ENCODE data around the gene TRIM29. TPM values are rescaled to one million over a fixed set of nuclear protein-coding genes. Genes with fewer than 3 reads are reported as not detected.

The TRIM29 gene
- total and polyA plus RNA-seq, 3 experiments from 2014 or later = not detected

DNA sequence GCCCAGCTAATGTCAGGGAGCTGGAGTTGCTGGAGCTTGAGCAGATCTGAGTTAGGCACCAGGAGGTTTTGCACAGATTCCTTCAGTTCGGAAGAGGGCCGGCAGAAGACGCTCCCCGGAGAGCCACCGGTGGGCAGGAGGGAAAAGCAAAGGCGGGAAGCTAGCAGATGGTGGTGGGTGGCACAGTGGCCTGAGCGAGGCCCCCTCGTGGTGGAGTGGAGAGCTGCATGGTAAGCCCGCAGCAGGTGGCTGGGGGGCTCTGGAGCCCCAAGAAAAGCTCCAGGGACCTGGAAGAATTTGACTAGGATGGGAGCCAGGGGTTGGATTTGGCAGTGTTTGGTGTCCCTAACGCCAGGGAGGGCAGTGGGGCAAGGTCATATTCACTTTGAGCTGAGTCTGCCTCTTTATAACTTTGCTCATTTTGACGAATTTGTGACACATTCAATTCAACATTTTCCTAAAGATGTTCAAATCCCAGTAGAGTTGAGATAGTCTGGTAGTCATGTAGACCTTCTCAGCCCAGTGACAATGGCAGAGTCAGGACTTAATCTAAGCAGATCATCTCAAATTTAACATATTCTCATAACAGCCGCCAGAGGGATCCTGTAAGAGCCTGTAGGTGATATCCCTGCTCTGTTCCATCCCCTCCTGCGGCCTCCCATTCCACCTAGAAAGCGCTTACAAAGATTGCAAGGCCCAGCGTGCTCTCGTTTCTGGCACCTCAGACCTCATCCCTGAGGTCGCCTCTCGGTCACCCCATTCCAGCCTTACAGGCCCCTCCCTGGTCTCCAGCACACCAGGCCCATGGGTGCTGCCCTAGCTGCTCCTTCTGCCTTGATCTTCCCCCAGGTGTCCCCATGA is 57.9 kb downstream of the TRIM29 start:
- peak in 2 of 5 donors; percentile 12 to 33 for DNase-seq
- Mint-ChIP-seq H3K36me3 (peaks cover 0 to 2% (median 0%) of the 10 kb centered on the region in 3 donors), H3K27me3 (peaks cover 3 to 16% of the 10 kb centered on the region in 2 donors), H3K9me3 (peaks cover 0 to 11% (median 0%) of the 10 kb centered on the region in 5 donors), H3K4me3 (no peak overlapping the region), H3K27ac (peak overlapping the region in 1 of 8 donors; percentile 4), H3K4me1 (peaks cover 0 to 13% (median 5%) of the 10 kb centered on the region in 3 donors)
- Histone ChIP-seq H3K4me1 (ENCODE audit: insufficient read depth, low read length) (no peaks in the 10 kb centered on the region), H3K36me3 (ENCODE audit: insufficient read depth, low read length) (no peaks in the 10 kb centered on the region), H3K27ac (ENCODE audit: low read depth, low read length) (no peak overlapping the region), H3K9me3 (ENCODE audit: low read length) (no peaks in the 10 kb centered on the region), H3K4me3 (ENCODE audit: low read length) (no peak overlapping the region), H3K27me3 (ENCODE audit: insufficient read depth, low read length, poor library complexity, severe bottlenecking) (no peaks in the 10 kb centered on the region)
- ChIA-PET POLR2A (no interaction called here), CTCF (interaction anchor here (0.8 to 1.3 kb wide), 5 partner anchors 9 to 438 kb away, joined by 3 to 4 read pairs (median 3); no protein-coding TSS in a partner anchor)

DNA sequence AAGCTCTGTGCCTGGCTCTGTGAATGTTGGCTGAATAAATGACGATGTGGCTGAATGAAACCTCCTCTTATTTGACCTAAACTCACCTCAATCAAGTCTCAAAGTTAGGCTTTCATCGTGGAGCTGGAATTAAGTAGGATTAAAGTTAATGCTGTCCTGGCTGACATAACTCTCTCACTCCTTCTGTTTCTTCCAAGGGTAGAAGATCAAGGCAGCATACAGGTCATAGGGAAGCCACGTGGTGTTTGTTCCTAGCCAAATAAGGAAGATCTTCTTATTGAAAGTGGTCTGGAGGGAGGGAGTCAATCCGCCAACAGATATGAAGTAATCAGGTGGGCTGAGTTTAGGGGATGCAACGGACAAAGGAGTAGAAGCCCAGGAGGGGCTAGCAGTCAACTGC is 59.5 kb downstream of the TRIM29 start:
- H3K27me3 Mint-ChIP-seq = peaks cover 4 to 20% of the 10 kb centered on the region in 2 donors
- Histone ChIP-seq H3K27ac (ENCODE audit: low read depth, low read length) (no peak overlapping the region), H3K4me3 (ENCODE audit: low read length) (no peak overlapping the region), H3K27me3 (ENCODE audit: insufficient read depth, low read length, poor library complexity, severe bottlenecking) (no peaks in the 10 kb centered on the region), H3K36me3 (ENCODE audit: insufficient read depth, low read length) (no peaks in the 10 kb centered on the region), H3K9me3 (ENCODE audit: low read length) (no peaks in the 10 kb centered on the region), H3K4me1 (ENCODE audit: insufficient read depth, low read length) (no peaks in the 10 kb centered on the region)
- DNase-seq = no peak
- H3K4me3 Mint-ChIP-seq = no peak overlapping the region
- peaks cover 0 to 13% (median 5%) of the 10 kb centered on the region in 3 donors for H3K4me1 Mint-ChIP-seq
- no peak overlapping the region for H3K27ac Mint-ChIP-seq
- ChIA-PET CTCF (no interaction called here), POLR2A (no interaction called here)
- peaks cover 0 to 11% (median 0%) of the 10 kb centered on the region in 5 donors for H3K9me3 Mint-ChIP-seq
- H3K36me3 Mint-ChIP-seq = peaks cover 0 to 2% (median 0%) of the 10 kb centered on the region in 3 donors

DNA sequence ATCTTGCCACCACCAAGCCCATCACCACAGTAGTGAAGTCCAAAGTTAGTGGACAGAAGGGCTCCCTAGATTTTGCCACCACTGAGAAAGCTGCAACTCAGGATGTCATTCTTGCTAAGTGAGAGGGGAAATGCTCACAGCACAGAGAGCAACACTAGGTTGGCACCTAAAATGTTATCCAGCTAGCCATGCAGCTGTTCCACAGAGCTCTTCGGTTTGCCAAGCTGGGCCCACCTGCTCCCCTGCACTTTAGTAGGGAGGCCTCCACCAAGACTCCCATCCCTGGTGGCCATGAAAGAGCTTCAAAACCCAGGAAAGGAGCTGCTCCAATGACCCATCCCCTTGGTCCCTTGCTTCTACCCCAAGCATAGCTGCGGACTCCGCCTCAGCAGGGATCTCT is 63.8 kb downstream of the TRIM29 start:
- CTCF ChIA-PET = interaction anchor here (1.2 kb wide), 2 partner anchors 10 to 334 kb away, joined by 3 read pairs; no protein-coding TSS in a partner anchor
- H3K36me3 Mint-ChIP-seq = no peaks in the 10 kb centered on the region
- DNase-seq = peak in 1 of 5 donors; percentile 6
- no peak overlapping the region for H3K4me3 Mint-ChIP-seq
- H3K27me3 Mint-ChIP-seq = peaks cover 4 to 23% of the 10 kb centered on the region in 2 donors
- no peak overlapping the region for H3K27ac ChIP-seq (ENCODE audit: low read depth, low read length)
- H3K36me3 ChIP-seq (ENCODE audit: insufficient read depth, low read length) = no peaks in the 10 kb centered on the region
- peak overlapping the region in 1 of 8 donors; percentile 68 for H3K27ac Mint-ChIP-seq
- peaks cover 0 to 6% (median under 1%) of the 10 kb centered on the region in 3 donors for H3K4me1 Mint-ChIP-seq
- no peak overlapping the region for H3K4me3 ChIP-seq (ENCODE audit: low read length)
- H3K9me3 Mint-ChIP-seq = no peaks in the 10 kb centered on the region
- POLR2A ChIA-PET = no interaction called here
- H3K9me3 ChIP-seq (ENCODE audit: low read length) = no peaks in the 10 kb centered on the region
- no peaks in the 10 kb centered on the region for H3K4me1 ChIP-seq (ENCODE audit: insufficient read depth, low read length)
- no peaks in the 10 kb centered on the region for H3K27me3 ChIP-seq (ENCODE audit: insufficient read depth, low read length, poor library complexity, severe bottlenecking)

DNA sequence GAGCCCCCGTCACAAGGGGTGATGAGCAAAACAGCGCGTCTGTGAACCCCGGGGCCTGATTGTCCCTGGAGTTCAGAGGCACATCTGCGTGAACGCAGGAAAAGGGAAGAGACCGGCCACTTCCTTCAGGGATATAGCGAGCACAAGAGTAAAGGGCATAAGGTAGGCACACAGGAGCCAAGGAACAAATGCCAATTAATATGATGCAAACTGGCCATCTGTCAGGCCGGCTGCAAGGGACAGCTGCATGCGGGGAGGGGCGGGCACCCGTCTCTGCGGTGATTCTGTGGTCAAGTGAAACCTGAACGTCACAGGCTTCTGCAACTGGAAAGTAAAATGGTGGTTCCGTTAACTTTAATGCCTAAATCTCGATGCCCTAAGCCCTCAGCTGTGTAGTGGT is 64.7 kb downstream of the TRIM29 start:
- Mint-ChIP-seq H3K36me3 (no peaks in the 10 kb centered on the region), H3K4me3 (no peak overlapping the region), H3K27me3 (peaks cover 4 to 26% of the 10 kb centered on the region in 2 donors), H3K4me1 (peaks cover 0 to 3% (median 0%) of the 10 kb centered on the region in 3 donors), H3K27ac (no peak overlapping the region), H3K9me3 (no peaks in the 10 kb centered on the region)
- no peaks in the 10 kb centered on the region for H3K4me1 ChIP-seq (ENCODE audit: insufficient read depth, low read length)
- ChIA-PET CTCF (interaction anchor here (1.2 kb wide), 1 partner anchor 9 kb away, joined by 3 read pairs; no protein-coding TSS in a partner anchor), POLR2A (no interaction called here)
- no peaks in the 10 kb centered on the region for H3K27me3 ChIP-seq (ENCODE audit: insufficient read depth, low read length, poor library complexity, severe bottlenecking)
- DNase-seq = peak in 1 of 5 donors; percentile 22
- no peak overlapping the region for H3K27ac ChIP-seq (ENCODE audit: low read depth, low read length)
- no peaks in the 10 kb centered on the region for H3K36me3 ChIP-seq (ENCODE audit: insufficient read depth, low read length)
- H3K9me3 ChIP-seq (ENCODE audit: low read length) = no peaks in the 10 kb centered on the region
- no peak overlapping the region for H3K4me3 ChIP-seq (ENCODE audit: low read length)

DNA sequence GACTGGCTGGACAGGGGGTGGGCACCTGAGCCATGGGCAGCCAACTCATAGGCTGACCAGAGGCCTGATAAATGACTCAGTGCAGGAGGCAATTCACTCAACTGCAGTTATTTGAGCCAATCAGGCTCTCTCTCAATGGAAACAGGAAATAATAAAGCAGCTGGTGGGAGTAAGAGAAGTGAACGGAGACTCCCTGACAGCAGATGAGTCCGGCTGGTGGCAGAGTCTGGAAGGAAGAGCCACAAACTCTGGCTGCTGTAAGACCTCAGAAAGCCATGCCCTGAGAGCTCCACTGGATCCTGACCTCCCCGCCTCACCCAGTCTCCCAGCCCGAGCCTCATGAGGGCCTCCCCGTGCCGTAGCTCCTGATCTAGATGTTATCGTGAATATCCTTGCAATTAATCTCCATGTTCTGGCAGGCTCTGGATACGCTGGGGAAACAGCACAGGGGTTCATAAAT is 69.8 kb downstream of the TRIM29 start:
- ChIA-PET POLR2A (no interaction called here), CTCF (interaction anchor here (1.3 kb wide), 1 partner anchor 11 kb away, joined by 3 read pairs; no protein-coding TSS in a partner anchor)
- Mint-ChIP-seq H3K36me3 (no peaks in the 10 kb centered on the region), H3K4me3 (no peak overlapping the region), H3K27ac (no peak overlapping the region), H3K9me3 (no peaks in the 10 kb centered on the region), H3K27me3 (peaks cover 10 to 44% of the 10 kb centered on the region in 2 donors), H3K4me1 (no peaks in the 10 kb centered on the region)
- no peaks in the 10 kb centered on the region for H3K36me3 ChIP-seq (ENCODE audit: insufficient read depth, low read length)
- DNase-seq = peak in 1 of 5 donors; percentile 19
- no peak overlapping the region for H3K27ac ChIP-seq (ENCODE audit: low read depth, low read length)
- no peak overlapping the region for H3K4me3 ChIP-seq (ENCODE audit: low read length)
- no peaks in the 10 kb centered on the region for H3K27me3 ChIP-seq (ENCODE audit: insufficient read depth, low read length, poor library complexity, severe bottlenecking)
- no peaks in the 10 kb centered on the region for H3K9me3 ChIP-seq (ENCODE audit: low read length)
- H3K4me1 ChIP-seq (ENCODE audit: insufficient read depth, low read length) = no peaks in the 10 kb centered on the region

DNA sequence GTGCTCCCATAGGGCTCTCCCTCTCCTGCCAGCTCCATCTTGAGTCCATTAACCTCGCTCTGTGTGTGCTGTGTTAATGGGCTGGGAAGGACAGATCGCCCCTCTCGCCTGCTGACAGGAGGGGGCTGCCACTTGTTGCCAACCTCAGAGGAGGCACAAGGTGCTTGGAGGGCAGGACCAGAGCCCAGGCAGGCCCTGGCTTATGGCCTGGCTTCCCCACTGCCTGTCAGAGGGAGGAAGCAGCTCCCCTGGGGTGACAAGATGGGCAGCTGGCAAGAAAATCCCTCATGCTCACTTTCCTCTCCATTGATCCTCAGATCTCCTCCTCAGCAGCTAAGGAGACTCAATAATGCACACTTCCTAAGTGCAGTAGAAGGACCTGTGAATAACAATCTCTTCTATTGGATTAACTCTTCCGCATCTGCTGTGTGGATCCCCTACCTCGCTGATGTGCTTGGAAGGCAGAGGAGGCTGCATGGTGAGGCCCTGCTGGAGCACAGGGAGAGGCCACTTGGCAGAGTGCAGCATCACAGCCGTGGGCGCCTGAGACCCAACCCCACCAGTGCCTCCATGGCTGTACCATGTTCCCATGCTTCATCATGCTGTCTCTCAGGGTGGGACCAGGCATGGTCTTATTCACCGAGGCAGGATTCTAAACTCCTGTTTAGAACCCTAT is 70.3 kb downstream of the TRIM29 start:
- Mint-ChIP-seq H3K27ac (no peak overlapping the region), H3K4me1 (no peaks in the 10 kb centered on the region), H3K36me3 (no peaks in the 10 kb centered on the region)

DNA sequence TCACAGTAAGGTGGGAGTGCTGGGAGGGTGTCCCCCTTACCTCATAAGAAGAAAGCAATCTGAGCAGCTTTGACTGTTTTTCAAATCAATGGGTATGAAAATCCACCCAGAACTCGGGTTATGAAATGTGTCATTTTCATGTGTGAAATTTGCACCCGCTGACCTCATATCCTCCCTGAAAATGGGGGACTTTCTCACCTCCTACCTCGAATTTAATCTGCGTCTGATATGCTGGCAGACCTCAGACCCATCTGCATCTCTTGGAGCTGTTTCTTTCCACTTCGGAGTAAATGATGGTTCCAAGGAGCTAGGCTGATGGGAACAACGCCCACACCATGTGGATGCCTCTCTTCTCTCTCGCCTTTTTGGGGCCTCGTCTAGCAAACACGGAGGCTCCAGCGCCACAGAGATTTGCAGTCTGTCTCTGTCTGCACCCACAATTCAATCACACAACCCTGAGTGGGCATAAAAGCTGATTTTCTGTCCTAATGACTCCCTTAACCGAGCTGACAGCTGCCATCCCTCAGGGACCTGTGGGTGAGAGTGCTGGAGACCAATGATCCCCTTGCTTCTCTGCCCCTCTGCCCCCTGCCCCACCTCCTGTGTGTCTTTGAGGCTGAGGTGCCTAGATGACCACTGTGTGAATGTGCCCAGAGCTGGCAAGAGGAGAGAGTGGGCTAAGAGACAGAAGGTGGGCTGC is 71.0 kb downstream of the TRIM29 start:
- H3K4me1 ChIP-seq (ENCODE audit: insufficient read depth, low read length) = no peaks in the 10 kb centered on the region
- DNase-seq = peak in 1 of 5 donors; percentile 14
- Mint-ChIP-seq H3K9me3 (no peaks in the 10 kb centered on the region), H3K4me3 (no peak overlapping the region), H3K27me3 (peaks cover 10 to 47% of the 10 kb centered on the region in 2 donors), H3K4me1 (no peaks in the 10 kb centered on the region), H3K36me3 (no peaks in the 10 kb centered on the region), H3K27ac (no peak overlapping the region)
- H3K9me3 ChIP-seq (ENCODE audit: low read length) = no peaks in the 10 kb centered on the region
- no peak overlapping the region for H3K27ac ChIP-seq (ENCODE audit: low read depth, low read length)
- H3K4me3 ChIP-seq (ENCODE audit: low read length) = no peak overlapping the region
- ChIA-PET POLR2A (no interaction called here), CTCF (interaction anchor here (1.3 kb wide), 1 partner anchor 13 kb away, joined by 3 read pairs; no protein-coding TSS in a partner anchor)
- no peaks in the 10 kb centered on the region for H3K27me3 ChIP-seq (ENCODE audit: insufficient read depth, low read length, poor library complexity, severe bottlenecking)
- no peaks in the 10 kb centered on the region for H3K36me3 ChIP-seq (ENCODE audit: insufficient read depth, low read length)

More for the DNA sequence above, 70.3 kb downstream of the TRIM29 start:
- ChIA-PET POLR2A (no interaction called here), CTCF (interaction anchor here (1.3 kb wide), 1 partner anchor 12 kb away, joined by 3 read pairs; no protein-coding TSS in a partner anchor)
- H3K27me3 ChIP-seq (ENCODE audit: insufficient read depth, low read length, poor library complexity, severe bottlenecking) = no peaks in the 10 kb centered on the region
- H3K27ac ChIP-seq (ENCODE audit: low read depth, low read length) = no peak overlapping the region
- no peaks in the 10 kb centered on the region for H3K9me3 Mint-ChIP-seq
- peak in 1 of 5 donors; percentile 16 for DNase-seq
- H3K27me3 Mint-ChIP-seq = peaks cover 10 to 47% of the 10 kb centered on the region in 2 donors
- no peak overlapping the region for H3K4me3 ChIP-seq (ENCODE audit: low read length)
- H3K4me1 ChIP-seq (ENCODE audit: insufficient read depth, low read length) = no peaks in the 10 kb centered on the region
- no peaks in the 10 kb centered on the region for H3K36me3 ChIP-seq (ENCODE audit: insufficient read depth, low read length)
- no peak overlapping the region for H3K4me3 Mint-ChIP-seq
- H3K9me3 ChIP-seq (ENCODE audit: low read length) = no peaks in the 10 kb centered on the region

Data from CD8-positive, alpha-beta memory T cell (primary cell).